22Rv1 (cell line): ENCODE data around the gene ADGRB3.

ENCODE experiments used
- ZFX ChIP-seq: fragments of 450-650 bp; IDR thresholded peaks from 2 replicates; pipeline ENCODE4 v1.6.1; 2017; ENCODE audit warnings: antibody characterized with exemption, borderline replicate concordance
- TF ChIP-seq, protein P1 (sequence below): fragments of 450-650 bp; IDR thresholded peaks from 2 replicates; pipeline ENCODE4 v1.5.1; 2017; ENCODE audit warnings: mild to moderate bottlenecking

DNA sequence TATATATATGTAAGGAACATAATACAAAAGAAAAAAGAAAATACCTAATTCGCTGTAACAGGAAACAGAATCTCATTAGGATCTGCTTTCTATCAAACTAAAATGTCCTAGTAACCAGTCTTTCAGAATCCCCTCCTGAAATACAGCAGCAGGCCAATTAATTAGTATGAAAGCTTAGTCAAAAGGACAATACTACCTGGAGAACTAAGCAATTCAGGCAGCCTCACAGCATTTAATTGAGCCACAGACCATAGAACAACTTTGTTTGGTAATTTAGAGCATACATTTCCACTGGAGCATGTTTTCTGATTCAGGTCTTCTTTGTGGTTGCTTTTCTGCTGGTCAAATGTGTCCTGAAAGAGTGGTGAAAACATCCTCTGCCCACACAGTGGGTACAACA lies 645.8 kb downstream of the ADGRB3 start:
- TF ChIP-seq, protein P1, sequence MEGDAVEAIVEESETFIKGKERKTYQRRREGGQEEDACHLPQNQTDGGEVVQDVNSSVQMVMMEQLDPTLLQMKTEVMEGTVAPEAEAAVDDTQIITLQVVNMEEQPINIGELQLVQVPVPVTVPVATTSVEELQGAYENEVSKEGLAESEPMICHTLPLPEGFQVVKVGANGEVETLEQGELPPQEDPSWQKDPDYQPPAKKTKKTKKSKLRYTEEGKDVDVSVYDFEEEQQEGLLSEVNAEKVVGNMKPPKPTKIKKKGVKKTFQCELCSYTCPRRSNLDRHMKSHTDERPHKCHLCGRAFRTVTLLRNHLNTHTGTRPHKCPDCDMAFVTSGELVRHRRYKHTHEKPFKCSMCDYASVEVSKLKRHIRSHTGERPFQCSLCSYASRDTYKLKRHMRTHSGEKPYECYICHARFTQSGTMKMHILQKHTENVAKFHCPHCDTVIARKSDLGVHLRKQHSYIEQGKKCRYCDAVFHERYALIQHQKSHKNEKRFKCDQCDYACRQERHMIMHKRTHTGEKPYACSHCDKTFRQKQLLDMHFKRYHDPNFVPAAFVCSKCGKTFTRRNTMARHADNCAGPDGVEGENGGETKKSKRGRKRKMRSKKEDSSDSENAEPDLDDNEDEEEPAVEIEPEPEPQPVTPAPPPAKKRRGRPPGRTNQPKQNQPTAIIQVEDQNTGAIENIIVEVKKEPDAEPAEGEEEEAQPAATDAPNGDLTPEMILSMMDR, result no peak
- TF ChIP-seq ZFX, result no peak
